Tibial nerve (tissue), 3 donors: ENCODE data around the gene ADCY6.

ENCODE experiments used
- CTCF ChIP-seq, 5 experiments: fragments of 200-600 bp in 3 of 5; fragments of 450-650 bp in 2 of 5; sonication (generic) in 3 of 5; IDR thresholded peaks; one replicate each; pipeline ENCODE4 v1.5.1; 2016 to 2019; ENCODE audit warnings: antibody characterized with exemption in 5 of 5, mild to moderate bottlenecking in 3 of 5, moderate library complexity in 2 of 5
- POLR2A ChIP-seq, 2 donors: fragments of 450-650 bp; IDR thresholded peaks; one replicate each; pipeline ENCODE4 v1.6.1; 2017; ENCODE audit warnings: antibody characterized with exemption in 2 of 2, mild to moderate bottlenecking in 2 of 2, moderate library complexity in 2 of 2

- TF ChIP-seq CTCF (IDR thresholded peaks at IDR 0.05): no peak
- no peak for TF ChIP-seq POLR2A (IDR thresholded peaks at IDR 0.05)
Observed at GRCh38 chr12:48810903-48811431, 22.1 kb upstream of the ADCY6 start.
